ENCODE results near the gene RABGAP1L. TPM values are rescaled to one million over a fixed set of nuclear protein-coding genes. Genes with fewer than 3 reads are reported as not detected.
A peak's percentile ranks its signal among the peaks of the same experiment; 100 is the strongest.

The RABGAP1L gene
- polyA plus RNA-seq, 3 donors: 35.2 to 75.3 (median 63.3) TPM

DNA sequence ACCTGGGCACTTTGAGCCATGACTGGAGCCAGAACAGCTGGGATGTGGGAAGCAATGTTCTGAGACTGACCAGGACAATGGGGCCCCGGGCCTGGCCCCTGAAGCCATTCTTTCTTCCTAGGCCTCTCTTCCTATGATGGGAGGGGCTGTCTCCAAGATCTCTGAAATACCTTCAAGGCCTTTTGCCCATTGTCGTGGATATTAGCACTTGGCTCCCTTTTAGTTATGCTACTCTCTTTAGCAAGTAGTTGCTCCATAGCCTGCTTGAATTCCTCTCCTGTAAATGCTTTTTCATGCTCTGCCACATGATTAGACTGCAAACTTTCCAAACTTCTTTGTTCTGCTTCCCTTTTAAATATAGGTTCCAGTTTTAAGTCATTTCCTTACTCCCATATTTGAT is 577.5 kb downstream of the RABGAP1L start:
- WGBS (ENCODE audit: insufficient coverage): 100% methylated on average over 1 of the region's 2 CpGs
- peaks cover 3 to 4% of the 10 kb centered on the region in 2 donors for H3K36me3 Mint-ChIP-seq
- H3K4me1 Mint-ChIP-seq: peaks cover 26% of the 10 kb centered on the region
- Histone ChIP-seq H3K4me2 (replicated peaks; ENCODE audit: extremely low read depth, low read length, poor library complexity, severe bottlenecking) (no peak overlapping the region), H3K36me3 (replicated peaks in 1 of 2; ENCODE audit: control insufficient read depth in 1 of 2, insufficient read depth in 2 of 2, low read length in 2 of 2) (no peaks in the 10 kb centered on the region), H3K79me2 (ENCODE audit: insufficient read depth, low read length) (no peaks in the 10 kb centered on the region), H3K9me3 (replicated peaks in 1 of 2; ENCODE audit: control insufficient read depth in 1 of 2, insufficient read depth in 1 of 2, low read length in 2 of 2) (peaks cover 0 to 7% of the 10 kb centered on the region in 2 donors), H3K4me3 (replicated peaks in 1 of 3; ENCODE audit: low read depth in 2 of 3, low read length in 3 of 3) (no peak overlapping the region), H3K4me1 (ENCODE audit: control insufficient read depth in 1 of 2, insufficient read depth in 2 of 2, low read length in 2 of 2) (peaks cover 9 to 21% of the 10 kb centered on the region in 2 donors), H3K9ac (ENCODE audit: insufficient read depth, low read length, poor library complexity, severe bottlenecking) (no peak overlapping the region), H3K27ac (ENCODE audit: low read depth in 1 of 2, low read length in 2 of 2) (no peak overlapping the region), H2AFZ (ENCODE audit: insufficient read depth, low read depth, low read length, poor library complexity, severe bottlenecking) (no peak overlapping the region), H3K27me3 (ENCODE audit: control insufficient read depth in 2 of 2, insufficient read depth in 2 of 2, low read length in 2 of 2) (no peaks in the 10 kb centered on the region), H4K20me1 (ENCODE audit: insufficient read depth, low read length) (no peaks in the 10 kb centered on the region)
- DNase-seq: no peak
- H3K27me3 Mint-ChIP-seq (ENCODE audit: low read depth in 3 of 3): peaks cover 0 to 2% (median 0%) of the 10 kb centered on the region in 3 donors
- intact Hi-C loops (cut with micrococcal nuclease): no loop called here
- H3K9me3 Mint-ChIP-seq: peaks cover 3 to 9% (median 8%) of the 10 kb centered on the region in 7 donors
- no peak overlapping the region for H3K4me3 Mint-ChIP-seq
- TF ChIP-seq, protein P1, sequence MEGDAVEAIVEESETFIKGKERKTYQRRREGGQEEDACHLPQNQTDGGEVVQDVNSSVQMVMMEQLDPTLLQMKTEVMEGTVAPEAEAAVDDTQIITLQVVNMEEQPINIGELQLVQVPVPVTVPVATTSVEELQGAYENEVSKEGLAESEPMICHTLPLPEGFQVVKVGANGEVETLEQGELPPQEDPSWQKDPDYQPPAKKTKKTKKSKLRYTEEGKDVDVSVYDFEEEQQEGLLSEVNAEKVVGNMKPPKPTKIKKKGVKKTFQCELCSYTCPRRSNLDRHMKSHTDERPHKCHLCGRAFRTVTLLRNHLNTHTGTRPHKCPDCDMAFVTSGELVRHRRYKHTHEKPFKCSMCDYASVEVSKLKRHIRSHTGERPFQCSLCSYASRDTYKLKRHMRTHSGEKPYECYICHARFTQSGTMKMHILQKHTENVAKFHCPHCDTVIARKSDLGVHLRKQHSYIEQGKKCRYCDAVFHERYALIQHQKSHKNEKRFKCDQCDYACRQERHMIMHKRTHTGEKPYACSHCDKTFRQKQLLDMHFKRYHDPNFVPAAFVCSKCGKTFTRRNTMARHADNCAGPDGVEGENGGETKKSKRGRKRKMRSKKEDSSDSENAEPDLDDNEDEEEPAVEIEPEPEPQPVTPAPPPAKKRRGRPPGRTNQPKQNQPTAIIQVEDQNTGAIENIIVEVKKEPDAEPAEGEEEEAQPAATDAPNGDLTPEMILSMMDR (IDR thresholded peaks at IDR 0.05): no peak
- no peak overlapping the region for H3K27ac Mint-ChIP-seq

DNA sequence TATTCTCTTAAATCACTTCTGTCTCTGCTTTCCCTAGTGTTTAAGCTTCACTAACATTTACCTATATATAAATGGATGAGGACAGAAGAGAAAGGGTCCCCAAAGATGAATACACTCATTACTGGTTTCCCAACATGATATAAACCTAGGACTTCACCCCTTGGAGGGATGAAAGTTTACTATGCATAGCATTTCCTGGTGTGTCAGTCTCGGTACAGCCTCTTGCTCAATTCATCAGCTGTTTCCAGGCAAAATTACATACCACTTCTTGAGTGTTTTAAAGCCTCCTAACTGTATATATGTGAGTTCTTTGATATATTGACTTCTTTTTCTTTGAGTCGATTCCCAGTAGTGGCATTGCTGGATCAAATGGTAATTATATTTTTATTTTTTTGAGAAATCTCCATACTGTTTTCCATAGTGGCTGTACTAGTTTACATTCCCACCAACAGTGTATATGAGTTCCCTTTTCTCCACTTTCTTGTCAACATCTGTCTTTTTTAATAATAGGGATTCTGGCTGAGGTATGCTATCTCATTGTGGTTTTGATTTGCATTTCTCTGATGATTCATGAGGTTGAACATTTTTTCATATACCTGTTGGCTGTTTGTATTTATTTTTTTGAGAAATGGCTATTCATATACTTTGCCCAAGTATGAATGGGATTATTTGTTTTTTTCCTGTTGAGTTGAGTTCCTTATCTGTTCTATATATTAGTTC is 581.1 kb downstream of the RABGAP1L start:
- WGBS (ENCODE audit: insufficient coverage): no CpG with 5 or more reads among the region's 2 CpGs
- peaks cover 0 to 2% (median 0%) of the 10 kb centered on the region in 3 donors for H3K27me3 Mint-ChIP-seq (ENCODE audit: low read depth in 3 of 3)
- TF ChIP-seq, protein P1 (IDR thresholded peaks at IDR 0.05): no peak
- H3K9me3 Mint-ChIP-seq: peaks cover 3 to 9% (median 8%) of the 10 kb centered on the region in 7 donors
- DNase-seq: peak in 2 of 3 donors; percentile 14 to 25
- H2AFZ ChIP-seq (ENCODE audit: insufficient read depth, low read depth, low read length, poor library complexity, severe bottlenecking): no peak overlapping the region
- H3K79me2 ChIP-seq (ENCODE audit: insufficient read depth, low read length): no peaks in the 10 kb centered on the region
- peaks cover 0 to 7% of the 10 kb centered on the region in 2 donors for H3K9me3 ChIP-seq (replicated peaks in 1 of 2; ENCODE audit: control insufficient read depth in 1 of 2, insufficient read depth in 1 of 2, low read length in 2 of 2)
- peaks cover 3 to 4% of the 10 kb centered on the region in 2 donors for H3K36me3 Mint-ChIP-seq
- no peak overlapping the region for H3K4me3 Mint-ChIP-seq
- no peak overlapping the region for H3K4me3 ChIP-seq (replicated peaks in 1 of 3; ENCODE audit: low read depth in 2 of 3, low read length in 3 of 3)
- no peaks in the 10 kb centered on the region for H4K20me1 ChIP-seq (ENCODE audit: insufficient read depth, low read length)
- intact Hi-C loops (cut with micrococcal nuclease): loop anchor here in 1 of 2 donors (10.0 kb wide), 1 partner anchor 486 kb away; no protein-coding TSS in a partner anchor
- H3K27me3 ChIP-seq (ENCODE audit: control insufficient read depth in 2 of 2, insufficient read depth in 2 of 2, low read length in 2 of 2): no peaks in the 10 kb centered on the region
- H3K4me1 Mint-ChIP-seq: peaks cover 40% of the 10 kb centered on the region
- H3K27ac ChIP-seq (ENCODE audit: low read depth in 1 of 2, low read length in 2 of 2): peak overlapping the region in 1 of 2 donors; percentile 58
- H3K4me2 ChIP-seq (replicated peaks; ENCODE audit: extremely low read depth, low read length, poor library complexity, severe bottlenecking): no peak overlapping the region
- peak overlapping the region; percentile 5 for H3K9ac ChIP-seq (ENCODE audit: insufficient read depth, low read length, poor library complexity, severe bottlenecking)
- H3K4me1 ChIP-seq (ENCODE audit: control insufficient read depth in 1 of 2, insufficient read depth in 2 of 2, low read length in 2 of 2): peaks cover 22 to 38% of the 10 kb centered on the region in 2 donors
- H3K27ac Mint-ChIP-seq: peak overlapping the region in 3 of 7 donors; percentile 26 to 63 (median 27)
- H3K36me3 ChIP-seq (replicated peaks in 1 of 2; ENCODE audit: control insufficient read depth in 1 of 2, insufficient read depth in 2 of 2, low read length in 2 of 2): no peaks in the 10 kb centered on the region

Data from CD14-positive monocyte (primary cell).